ENCODE results near the gene USP48. TPM values are rescaled to one million over a fixed set of nuclear protein-coding genes. Genes with fewer than 3 reads are reported as not detected.

USP48 gene
- total RNA-seq, 2 donors from 2014 or later: 47.1 to 51.3 TPM

- no peak overlapping the region for H3K4me3 ChIP-seq
- H3K36me3 ChIP-seq: no peaks in the 10 kb centered on the region
- H3K27me3 ChIP-seq: peaks cover 7% of the 10 kb centered on the region
- no peaks in the 10 kb centered on the region for H3K9me3 ChIP-seq
- intact Hi-C loops (cut with DNase I): loop anchor here (5.0 kb wide), 1 partner anchor 290 kb away; no protein-coding TSS in a partner anchor
- no peak overlapping the region for H3K9ac ChIP-seq (ENCODE audit: low read depth in 2 of 2, low read length in 2 of 2)
- H3K27ac ChIP-seq: no peak overlapping the region
- H3K4me1 ChIP-seq: peaks cover 3% of the 10 kb centered on the region
- no peak for TF ChIP-seq CTCF (IDR thresholded peaks at IDR 0.05)
- DNase-seq: no peak
Measured at GRCh38 chr1:21661886-21662285, 121.1 kb downstream of the USP48 start.

- Histone ChIP-seq H3K27ac (no peak overlapping the region), H3K9ac (ENCODE audit: low read depth in 2 of 2, low read length in 2 of 2) (no peak overlapping the region), H3K4me3 (no peak overlapping the region), H3K27me3 (peaks cover 7% of the 10 kb centered on the region), H3K36me3 (no peaks in the 10 kb centered on the region), H3K4me1 (peaks cover 3% of the 10 kb centered on the region), H3K9me3 (no peaks in the 10 kb centered on the region)
- TF ChIP-seq CTCF (IDR thresholded peaks at IDR 0.05): no peak
- no peak for DNase-seq
- intact Hi-C loops (cut with DNase I): loop anchor here (2.0 to 10.0 kb wide), 3 partner anchors 151 to 425 kb away; partner anchors contain the start of gene ALPL
Measured at GRCh38 chr1:21659924-21660326, 123.0 kb downstream of the USP48 start.

DNA sequence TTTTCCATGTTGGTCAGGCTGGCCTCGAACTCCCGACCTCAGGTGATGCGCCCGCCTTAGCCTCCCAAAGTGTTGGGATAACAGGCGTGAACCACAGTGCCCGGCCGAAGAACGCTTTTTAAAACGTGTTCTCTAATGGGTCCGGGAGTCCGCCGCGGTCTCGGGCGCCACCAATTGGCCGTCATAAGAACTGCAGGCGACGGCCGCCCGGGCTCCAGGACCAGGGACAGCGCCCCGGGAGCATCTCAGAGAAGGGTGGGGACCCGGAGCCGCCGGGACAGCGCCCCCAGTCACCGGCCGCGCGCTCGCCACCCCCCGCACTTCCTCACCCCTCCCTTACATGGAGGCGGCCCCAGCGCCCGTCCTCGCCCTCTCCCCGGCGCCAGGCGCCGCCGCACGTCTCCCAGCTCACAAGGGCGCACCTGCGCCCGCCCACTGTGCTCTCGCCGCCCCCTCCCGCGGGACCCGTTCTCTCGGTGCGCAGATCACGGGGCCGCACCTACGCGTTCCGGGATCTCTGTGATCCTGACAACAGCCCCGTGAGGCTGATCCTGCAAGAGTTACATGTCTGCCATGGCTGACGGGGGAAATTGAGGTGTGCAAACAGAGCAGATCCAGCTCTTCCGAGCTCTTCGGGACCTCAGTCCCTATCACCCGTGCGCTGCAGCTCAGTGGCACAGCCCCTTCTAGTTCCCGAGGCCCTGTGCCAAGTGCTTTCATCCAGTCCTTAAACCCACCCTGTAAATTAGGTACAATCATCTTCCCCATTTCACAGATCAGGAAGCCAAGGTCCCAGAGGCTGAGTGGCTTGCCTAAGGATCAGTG lies 123.6 kb downstream of the USP48 start:
- Histone ChIP-seq H3K4me1 (peaks cover 3% of the 10 kb centered on the region), H3K27ac (no peak overlapping the region), H3K9me3 (no peaks in the 10 kb centered on the region), H3K27me3 (peaks cover 7% of the 10 kb centered on the region), H3K9ac (ENCODE audit: low read depth in 2 of 2, low read length in 2 of 2) (no peak overlapping the region), H3K36me3 (no peaks in the 10 kb centered on the region), H3K4me3 (no peak overlapping the region)
- TF ChIP-seq CTCF (IDR thresholded peaks at IDR 0.05): peak; percentile 87
- intact Hi-C loops (cut with DNase I): loop anchor here (2.0 to 10.0 kb wide), 2 partner anchors 151 to 425 kb away; partner anchors contain the start of gene ALPL
- peak; percentile 68 for DNase-seq

GRCh38 chr1:21657456-21658190 lies 125.3 kb downstream of the USP48 start:
- peaks cover 3% of the 10 kb centered on the region for H3K4me1 ChIP-seq
- no peak for TF ChIP-seq CTCF (IDR thresholded peaks at IDR 0.05)
- no peaks in the 10 kb centered on the region for H3K9me3 ChIP-seq
- intact Hi-C loops (cut with DNase I): loop anchor here (2.0 to 10.0 kb wide), 2 partner anchors 149 to 423 kb away; partner anchors contain the start of gene ALPL
- no peak overlapping the region for H3K4me3 ChIP-seq
- no peaks in the 10 kb centered on the region for H3K36me3 ChIP-seq
- no peak overlapping the region for H3K27ac ChIP-seq
- H3K27me3 ChIP-seq: peaks cover 7% of the 10 kb centered on the region
- H3K9ac ChIP-seq (ENCODE audit: low read depth in 2 of 2, low read length in 2 of 2): no peak overlapping the region
- no peak for DNase-seq

GRCh38 chr1:21655748-21656147 lies 127.2 kb downstream of the USP48 start:
- H3K9ac ChIP-seq (ENCODE audit: low read depth in 2 of 2, low read length in 2 of 2): no peak overlapping the region
- H3K27ac ChIP-seq: no peak overlapping the region
- intact Hi-C loops (cut with DNase I): loop anchor here (10.0 kb wide), 1 partner anchor 421 kb away; no protein-coding TSS in a partner anchor
- H3K36me3 ChIP-seq: no peaks in the 10 kb centered on the region
- no peaks in the 10 kb centered on the region for H3K9me3 ChIP-seq
- no peak for DNase-seq
- peaks cover 10% of the 10 kb centered on the region for H3K27me3 ChIP-seq
- peaks cover 9% of the 10 kb centered on the region for H3K4me1 ChIP-seq
- H3K4me3 ChIP-seq: no peak overlapping the region
- no peak for TF ChIP-seq CTCF (IDR thresholded peaks at IDR 0.05)
